ENCODE results near the gene GSE1.

GRCh38 chr16:85611444-85612190 is 1.5 kb upstream of the GSE1 start:
- TF ChIP-seq POLR2A (IDR thresholded peaks at IDR 0.05) (no peak), POLR2AphosphoS5 (IDR thresholded peaks at IDR 0.05; ENCODE audit: insufficient read depth in 1 of 2, low read depth in 1 of 2) (peak in 1 of 2 donors; percentile 22)
